Panc1 (cell line): ENCODE results near the gene TFAP2A. TPM values are rescaled to one million over a fixed set of nuclear protein-coding genes. Genes with fewer than 3 reads are reported as not detected.

Experiments used
- ATAC-seq: fragments of 200-7000 bp; cut with Tn5 transposase; 2 replicates; pipeline ENCODE4 v1.9.1; 2020; ENCODE audit warnings: mild to moderate bottlenecking, moderate library complexity
- BruUV-seq: library from RNA; stranded (reverse); fragments of 400-500 nt; replicated peaks from 2 replicates; lab custom pipeline; 2021; lab: Mats Ljungman, UMichigan
- CTCF ChIA-PET: fragments of 300-600 bp; sonication (Branson Sonifier 250); formaldehyde crosslinking; loops from one replicate; lab custom pipeline; 2022; ENCODE audit warnings: antibody characterized with exemption; lab: Charles Lee
- POLR2A ChIA-PET: fragments of 300-600 bp; sonication (Branson Sonifier 250); formaldehyde crosslinking; loops from one replicate; lab custom pipeline; 2022; ENCODE audit warnings: antibody characterized with exemption; lab: Charles Lee
- DNase-seq: peaks from one replicate; pipeline ENCODE4 v3.0.0-alpha.2; 2010; ENCODE audit warnings: low read depth, low spot score
- H3K27ac ChIP-seq: 2 replicates; pipeline ENCODE4 v1.5.1; 2011; ENCODE audit warnings: mild to moderate bottlenecking, low read length, inconsistent platforms
- H3K27me3 ChIP-seq: fragments of 200-500 bp; sonication (Bioruptor generic); 2 replicates; pipeline ENCODE4 v1.6.0; 2014; ENCODE audit warnings: low read length, inconsistent platforms; ENCODE audit not compliant: control insufficient read depth, insufficient read depth
- H3K36me3 ChIP-seq: fragments of 200-500 bp; sonication (Bioruptor generic); 2 replicates; pipeline ENCODE4 v1.5.1; 2014; ENCODE audit warnings: inconsistent platforms, mild to moderate bottlenecking, low read length, moderate library complexity; ENCODE audit not compliant: control insufficient read depth, insufficient read depth
- H3K4me1 ChIP-seq: 2 replicates; pipeline ENCODE4 v1.5.1; 2011; ENCODE audit warnings: inconsistent platforms, mild to moderate bottlenecking, low read length, moderate library complexity; ENCODE audit not compliant: control insufficient read depth, insufficient read depth
- H3K4me3 ChIP-seq, 2 experiments: 2 replicates each; pipeline ENCODE4 v1.5.1; 2011 to 2012; ENCODE audit warnings: low read depth in 2 of 2, low read length in 2 of 2, mild to moderate bottlenecking in 2 of 2, inconsistent platforms in 1 of 2, moderate library complexity in 1 of 2
- H3K9me3 ChIP-seq: fragments of 200-500 bp; sonication (Bioruptor generic); 2 replicates; pipeline ENCODE4 v1.5.1; 2014; ENCODE audit warnings: low read depth, mild to moderate bottlenecking, inconsistent platforms, low read length, moderate library complexity; ENCODE audit not compliant: control insufficient read depth, insufficient read depth
- POLR2AphosphoS5 ChIP-seq: IDR thresholded peaks from 2 replicates; pipeline ENCODE4 v1.6.1; 2012; ENCODE audit warnings: mild to moderate bottlenecking, low read depth, low read length, moderate library complexity
- SIN3A ChIP-seq: IDR thresholded peaks from 2 replicates; pipeline ENCODE4 v1.6.1; 2012; ENCODE audit warnings: low read depth, mild to moderate bottlenecking, low read length, moderate library complexity, borderline replicate concordance; ENCODE audit not compliant: insufficient read depth
- TCF7L2 ChIP-seq: IDR thresholded peaks from 2 replicates; pipeline ENCODE4 v1.6.1; 2011; ENCODE audit warnings: mild to moderate bottlenecking, low read depth, low read length, inconsistent platforms
- in situ Hi-C: cut with HindIII; loops from 2 replicates; pipeline ENCODE4 v1.10.0; 2016; ENCODE audit warnings: low sequenced_read_pairs, low pct_unique_long_range_greater_than_20kb
- intact Hi-C: fragments of 100-400 bp; cut with micrococcal nuclease; formaldehyde crosslinking; loops from one replicate; pipeline ENCODE4 v1.10.0; 2022; ENCODE audit not compliant: unreplicated experiment
- total RNA-seq: library from RNA; stranded (reverse); gene quantifications from one replicate; pipeline ENCODE4 v1.2.1, GENCODE V29; 2021; ENCODE audit not compliant: unreplicated experiment
- TF ChIP-seq, protein P1 (sequence below), 2 experiments: IDR thresholded peaks; 2 replicates each; pipeline ENCODE4 v1.6.1; 2011 to 2012; ENCODE audit warnings: low read depth in 2 of 2, control low read depth in 1 of 2, low read length in 1 of 2, mild to moderate bottlenecking in 1 of 2, moderate library complexity in 1 of 2; ENCODE audit not compliant: insufficient read depth in 1 of 2
- TF ChIP-seq, protein P2 (sequence below): fragments of 450-650 bp; IDR thresholded peaks from 2 replicates; pipeline ENCODE4 v1.5.1; 2017; ENCODE audit warnings: mild to moderate bottlenecking

Gene TFAP2A
- total RNA-seq, 1 experiment from 2014 or later: 83.9 TPM

DNA sequence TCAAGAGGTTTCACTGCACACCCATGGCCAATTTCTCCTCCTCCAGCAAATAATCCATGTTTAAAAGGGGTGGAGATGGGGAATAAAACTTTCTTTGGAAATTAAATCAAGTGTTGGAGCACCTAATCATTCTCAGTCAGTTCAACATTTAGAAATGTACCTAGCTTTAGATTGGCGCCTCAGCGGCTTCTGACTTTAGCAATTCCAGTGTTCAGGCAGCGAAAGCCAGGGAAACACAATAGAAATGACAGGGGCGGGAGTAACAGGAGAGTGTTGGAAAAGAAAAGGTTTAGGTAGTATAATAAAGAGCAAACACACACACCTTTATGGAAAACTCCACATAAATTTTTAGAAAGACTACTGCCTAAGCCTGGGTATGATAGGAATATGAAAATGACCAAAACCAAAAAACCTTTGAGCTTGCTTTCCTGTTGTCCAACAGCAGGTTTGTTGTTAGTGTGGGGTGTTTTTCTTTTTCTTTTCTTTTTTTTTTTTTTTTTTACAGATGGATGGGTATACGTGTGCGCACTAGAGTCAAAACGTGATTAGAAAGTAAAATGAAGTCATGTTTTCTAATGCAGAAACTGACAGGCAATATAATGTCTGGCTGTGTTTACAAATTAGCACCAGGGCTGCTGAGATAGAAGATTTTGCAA, 7.7 kb downstream of the TFAP2A start:
- in situ Hi-C loops: no loop called here
- POLR2A ChIA-PET: interaction anchor here (0.6 kb wide), 1 partner anchor 233 kb away, joined by 4 read pairs; no protein-coding TSS in a partner anchor

DNA sequence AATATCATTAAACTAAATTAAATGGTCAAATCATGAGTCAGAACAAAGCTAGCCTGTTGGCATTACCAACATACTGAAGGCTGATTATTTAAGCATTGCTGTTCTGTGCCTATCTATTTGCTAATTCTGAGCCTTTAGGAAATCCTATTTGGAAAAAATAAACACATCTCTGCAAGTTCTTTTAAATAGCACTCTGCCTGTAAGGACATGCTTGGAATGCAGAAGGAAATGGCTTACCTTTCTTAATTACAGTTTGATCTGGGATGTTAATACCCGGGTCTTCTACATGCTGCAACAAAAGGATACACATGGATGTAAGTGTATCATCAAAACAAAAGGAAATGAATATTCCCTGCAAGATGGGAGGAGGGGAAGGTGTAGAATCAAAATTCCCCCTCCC, 8.3 kb downstream of the TFAP2A start:
- peaks cover 65% of the 10 kb centered on the region for H3K4me1 ChIP-seq
- intact Hi-C loops: no loop called here

More for the DNA sequence above, 7.7 kb downstream of the TFAP2A start:
- TF ChIP-seq, protein P1, sequence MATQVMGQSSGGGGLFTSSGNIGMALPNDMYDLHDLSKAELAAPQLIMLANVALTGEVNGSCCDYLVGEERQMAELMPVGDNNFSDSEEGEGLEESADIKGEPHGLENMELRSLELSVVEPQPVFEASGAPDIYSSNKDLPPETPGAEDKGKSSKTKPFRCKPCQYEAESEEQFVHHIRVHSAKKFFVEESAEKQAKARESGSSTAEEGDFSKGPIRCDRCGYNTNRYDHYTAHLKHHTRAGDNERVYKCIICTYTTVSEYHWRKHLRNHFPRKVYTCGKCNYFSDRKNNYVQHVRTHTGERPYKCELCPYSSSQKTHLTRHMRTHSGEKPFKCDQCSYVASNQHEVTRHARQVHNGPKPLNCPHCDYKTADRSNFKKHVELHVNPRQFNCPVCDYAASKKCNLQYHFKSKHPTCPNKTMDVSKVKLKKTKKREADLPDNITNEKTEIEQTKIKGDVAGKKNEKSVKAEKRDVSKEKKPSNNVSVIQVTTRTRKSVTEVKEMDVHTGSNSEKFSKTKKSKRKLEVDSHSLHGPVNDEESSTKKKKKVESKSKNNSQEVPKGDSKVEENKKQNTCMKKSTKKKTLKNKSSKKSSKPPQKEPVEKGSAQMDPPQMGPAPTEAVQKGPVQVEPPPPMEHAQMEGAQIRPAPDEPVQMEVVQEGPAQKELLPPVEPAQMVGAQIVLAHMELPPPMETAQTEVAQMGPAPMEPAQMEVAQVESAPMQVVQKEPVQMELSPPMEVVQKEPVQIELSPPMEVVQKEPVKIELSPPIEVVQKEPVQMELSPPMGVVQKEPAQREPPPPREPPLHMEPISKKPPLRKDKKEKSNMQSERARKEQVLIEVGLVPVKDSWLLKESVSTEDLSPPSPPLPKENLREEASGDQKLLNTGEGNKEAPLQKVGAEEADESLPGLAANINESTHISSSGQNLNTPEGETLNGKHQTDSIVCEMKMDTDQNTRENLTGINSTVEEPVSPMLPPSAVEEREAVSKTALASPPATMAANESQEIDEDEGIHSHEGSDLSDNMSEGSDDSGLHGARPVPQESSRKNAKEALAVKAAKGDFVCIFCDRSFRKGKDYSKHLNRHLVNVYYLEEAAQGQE (IDR thresholded peaks at IDR 0.05; ENCODE audit: insufficient read depth in 1 of 2, low read depth in 2 of 2, low read length in 1 of 2): no peak
- TF ChIP-seq POLR2AphosphoS5: 0 out of 2 replicates have a peak, but pooled peaks have one; percentile 4
- Histone ChIP-seq H3K4me1 (peaks cover 59% of the 10 kb centered on the region), H3K36me3 (peaks cover 48% of the 10 kb centered on the region), H3K27ac (peak overlapping the region; percentile 98), H3K27me3 (no peaks in the 10 kb centered on the region), H3K9me3 (no peaks in the 10 kb centered on the region), H3K4me3 (peak overlapping the region; percentile 37 to 96)
- ATAC-seq (no peak), DNase-seq (no peak)
- intact Hi-C loops: no loop called here
- CTCF ChIA-PET: no interaction called here
- no TSS peak for BruUV-seq

More for the DNA sequence above, 8.3 kb downstream of the TFAP2A start:
- no peak for ATAC-seq
- in situ Hi-C loops: no loop called here
- ChIA-PET POLR2A (interaction anchor here (0.6 to 1.3 kb wide), 2 partner anchors 8 to 232 kb away, joined by 3 to 4 read pairs; partner anchors contain the start of gene TFAP2A), CTCF (no interaction called here)
- BruUV-seq: no TSS peak
- peak overlapping the region; percentile 37 to 96 for H3K4me3 ChIP-seq
- H3K27me3 ChIP-seq: no peaks in the 10 kb centered on the region
- H3K9me3 ChIP-seq: no peaks in the 10 kb centered on the region
- H3K36me3 ChIP-seq: peaks cover 54% of the 10 kb centered on the region
- TF ChIP-seq, protein P2, sequence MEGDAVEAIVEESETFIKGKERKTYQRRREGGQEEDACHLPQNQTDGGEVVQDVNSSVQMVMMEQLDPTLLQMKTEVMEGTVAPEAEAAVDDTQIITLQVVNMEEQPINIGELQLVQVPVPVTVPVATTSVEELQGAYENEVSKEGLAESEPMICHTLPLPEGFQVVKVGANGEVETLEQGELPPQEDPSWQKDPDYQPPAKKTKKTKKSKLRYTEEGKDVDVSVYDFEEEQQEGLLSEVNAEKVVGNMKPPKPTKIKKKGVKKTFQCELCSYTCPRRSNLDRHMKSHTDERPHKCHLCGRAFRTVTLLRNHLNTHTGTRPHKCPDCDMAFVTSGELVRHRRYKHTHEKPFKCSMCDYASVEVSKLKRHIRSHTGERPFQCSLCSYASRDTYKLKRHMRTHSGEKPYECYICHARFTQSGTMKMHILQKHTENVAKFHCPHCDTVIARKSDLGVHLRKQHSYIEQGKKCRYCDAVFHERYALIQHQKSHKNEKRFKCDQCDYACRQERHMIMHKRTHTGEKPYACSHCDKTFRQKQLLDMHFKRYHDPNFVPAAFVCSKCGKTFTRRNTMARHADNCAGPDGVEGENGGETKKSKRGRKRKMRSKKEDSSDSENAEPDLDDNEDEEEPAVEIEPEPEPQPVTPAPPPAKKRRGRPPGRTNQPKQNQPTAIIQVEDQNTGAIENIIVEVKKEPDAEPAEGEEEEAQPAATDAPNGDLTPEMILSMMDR: no peak
- TF ChIP-seq POLR2AphosphoS5 (no peak), SIN3A (no peak), TCF7L2 (no peak)
- TF ChIP-seq, protein P1 (IDR thresholded peaks at IDR 0.05; ENCODE audit: insufficient read depth in 1 of 2, low read depth in 2 of 2, low read length in 1 of 2): no peak
- H3K27ac ChIP-seq: peak overlapping the region; percentile 98
- DNase-seq: no peak
